K562 (cell line): ENCODE results near the gene HSF2BP. TPM values are rescaled to one million over a fixed set of nuclear protein-coding genes. Genes with fewer than 3 reads are reported as not detected.
A peak's percentile ranks its signal among the peaks of the same experiment; 100 is the strongest.

Experiments used
- ETV5 ChIP-seq: sonication (generic); formaldehyde crosslinking; IDR thresholded peaks from 2 replicates; pipeline ENCODE4 v1.4.0; 2020; ENCODE audit warnings: low read depth, mild to moderate bottlenecking, missing genetic modification reagents
- FOXP1 ChIP-seq: sonication (generic); formaldehyde crosslinking; IDR thresholded peaks from 2 replicates; pipeline ENCODE4 v1.8.0; 2022; ENCODE audit warnings: mild to moderate bottlenecking, missing genetic modification reagents
- GATAD2A ChIP-seq: fragments of 450-650 bp; IDR thresholded peaks from 2 replicates; pipeline ENCODE4 v1.6.1; 2017
- NFRKB ChIP-seq: fragments of 450-650 bp; IDR thresholded peaks from 2 replicates; pipeline ENCODE4 v1.6.1; 2016; ENCODE audit warnings: low read depth
- POLR2H ChIP-seq: IDR thresholded peaks from 2 replicates; pipeline ENCODE4 v1.6.1; 2016; ENCODE audit warnings: missing genetic modification characterization, low read depth, mild to moderate bottlenecking, control low read depth, missing compliant biosample characterization, moderate library complexity
- SMAD3 ChIP-seq: fragments of 450-650 bp; formaldehyde crosslinking; conservative IDR thresholded peaks from 2 replicates; pipeline ENCODE4 v1.4.0; 2020; ENCODE audit warnings: mild to moderate bottlenecking
- TOE1 ChIP-seq, 2 experiments: fragments of 450-650 bp in 1 of 2; sonication (generic) in 1 of 2; formaldehyde crosslinking in 1 of 2; IDR thresholded peaks; 2 replicates each; pipeline versions ENCODE4 v1.7.1 to v1.8.0; 2016 to 2022; ENCODE audit warnings: borderline replicate concordance in 2 of 2, mild to moderate bottlenecking in 2 of 2, antibody characterized with exemption in 1 of 2, inconsistent platforms in 1 of 2, low read depth in 1 of 2, missing genetic modification reagents in 1 of 2, moderate library complexity in 1 of 2
- ZNF347 ChIP-seq: fragments of 450-650 bp; formaldehyde crosslinking; IDR thresholded peaks from 2 replicates; pipeline ENCODE4 v1.4.0; 2020; ENCODE audit warnings: low read depth, mild to moderate bottlenecking, moderate library complexity
- ZNF408 ChIP-seq: fragments of 250-450 bp; sonication (Bioruptor Pico); IDR thresholded peaks from 2 replicates; pipeline ENCODE4 v1.4.0; 2020; ENCODE audit warnings: low read depth, mild to moderate bottlenecking, moderate library complexity
- ZNF740 ChIP-seq, 3 experiments: fragments of 200-800 bp in 1 of 3; sonication (Bioruptor generic) in 1 of 3; sonication (generic) in 1 of 3; formaldehyde crosslinking in 1 of 3; IDR thresholded peaks; 2 replicates each; pipeline versions ENCODE4 v1.6.1 to v1.8.0; 2016 to 2022; ENCODE audit warnings: mild to moderate bottlenecking in 2 of 3, missing compliant biosample characterization in 2 of 3, missing genetic modification characterization in 2 of 3, missing genetic modification reagents in 1 of 3
- polyA plus RNA-seq, 8 experiments: library from polyadenylated mRNA; depleted of rRNA in 4 of 8; stranded (reverse) in 5 of 8; unstranded in 3 of 8; fragments of >200 nt; fragmentation: Nextera tagmentation in 2 of 8; fragmentation: Illumina TruSeq in 1 of 8; extraction: Ambion mirVana in 2 of 8; extraction: Trizol in 1 of 8; gene quantifications; 2 replicates each; pipeline versions ENCODE4 v1.2.1 to v1.2.3, GENCODE V29; 2011 to 2014; ENCODE audit warnings: inconsistent platforms in 1 of 8, missing spikeins in 1 of 8
- total RNA-seq, 7 experiments: library from RNA; depleted of rRNA in 6 of 7; stranded (reverse); fragments of >200 nt in 6 of 7; fragmentation: Illumina TruSeq in 2 of 7; extraction: Trizol in 2 of 7; gene quantifications; 2 replicates each; pipeline versions ENCODE4 v1.2.1 to v1.2.3, GENCODE V29; 2011 to 2021; ENCODE audit warnings: low replicate concordance in 1 of 7
- TF ChIP-seq, protein P1 (sequence below): sonication (generic); formaldehyde crosslinking; IDR thresholded peaks from 2 replicates; pipeline ENCODE4 v1.9.0; 2022; ENCODE audit warnings: mild to moderate bottlenecking, missing genetic modification reagents
- TF ChIP-seq, protein P2 (sequence below): fragments of 450-650 bp; IDR thresholded peaks from 2 replicates; pipeline ENCODE4 v1.6.1; 2017; ENCODE audit warnings: antibody characterized with exemption, mild to moderate bottlenecking
- TF ChIP-seq, protein P3 (sequence below), 2 experiments: fragments of 450-650 bp in 1 of 2; sonication (generic) in 1 of 2; formaldehyde crosslinking in 1 of 2; IDR thresholded peaks in 1 of 2; conservative IDR thresholded peaks in 1 of 2; 2 replicates each; pipeline versions ENCODE4 v1.6.1 to v1.8.1; 2016 to 2023; ENCODE audit warnings: mild to moderate bottlenecking in 2 of 2, moderate library complexity in 2 of 2, inconsistent platforms in 1 of 2, missing genetic modification reagents in 1 of 2
- TF ChIP-seq, protein P4 (sequence below): fragments of 250-450 bp; sonication (Bioruptor Pico); IDR thresholded peaks from 2 replicates; pipeline ENCODE4 v1.5.0; 2020; ENCODE audit warnings: mild to moderate bottlenecking, borderline replicate concordance

Gene HSF2BP
- total and polyA plus RNA-seq, 9 of the 15 experiments (the other 6 are each of a cell fraction or from before 2014, with no cell fraction given): 0.04 to 0.57 (median 0.20) TPM; not detected in 2

- TF ChIP-seq ZNF740 (CRISPR knock-in tag; IDR thresholded peaks at IDR 0.05) (no peak), ZNF740 (tag; IDR thresholded peaks at IDR 0.05) (peak in 1 of 2 experiments; percentile 55; a peak in 1 of 4 replicates), ZNF347 (CRISPR knock-in tag) (no peak), GATAD2A (peak; percentile 82; the same call in 1 of the 2 replicates), SMAD3 (CRISPR knock-in tag) (0 out of 2 replicates have a peak, but pooled peaks have one; percentile 26), ZNF408 (0 out of 2 replicates have a peak, but pooled peaks have one; percentile 31), TOE1 (IDR thresholded peaks at IDR 0.05; ENCODE audit: borderline replicate concordance) (0 out of 2 replicates have a peak, but pooled peaks have one; percentile 38), TOE1 (CRISPR knock-in tag; IDR thresholded peaks at IDR 0.05; ENCODE audit: borderline replicate concordance, low read depth) (peak; percentile 91), ETV5 (CRISPR knock-in tag) (peak; percentile 53; the same call in 1 of the 2 replicates), POLR2H (tag) (no peak), FOXP1 (CRISPR knock-in tag) (peak; percentile 99), NFRKB (peak; percentile 87; the same call in 1 of the 2 replicates)
- TF ChIP-seq, protein P1, sequence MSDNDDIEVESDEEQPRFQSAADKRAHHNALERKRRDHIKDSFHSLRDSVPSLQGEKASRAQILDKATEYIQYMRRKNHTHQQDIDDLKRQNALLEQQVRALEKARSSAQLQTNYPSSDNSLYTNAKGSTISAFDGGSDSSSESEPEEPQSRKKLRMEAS: peak; percentile 99
- TF ChIP-seq, protein P2, sequence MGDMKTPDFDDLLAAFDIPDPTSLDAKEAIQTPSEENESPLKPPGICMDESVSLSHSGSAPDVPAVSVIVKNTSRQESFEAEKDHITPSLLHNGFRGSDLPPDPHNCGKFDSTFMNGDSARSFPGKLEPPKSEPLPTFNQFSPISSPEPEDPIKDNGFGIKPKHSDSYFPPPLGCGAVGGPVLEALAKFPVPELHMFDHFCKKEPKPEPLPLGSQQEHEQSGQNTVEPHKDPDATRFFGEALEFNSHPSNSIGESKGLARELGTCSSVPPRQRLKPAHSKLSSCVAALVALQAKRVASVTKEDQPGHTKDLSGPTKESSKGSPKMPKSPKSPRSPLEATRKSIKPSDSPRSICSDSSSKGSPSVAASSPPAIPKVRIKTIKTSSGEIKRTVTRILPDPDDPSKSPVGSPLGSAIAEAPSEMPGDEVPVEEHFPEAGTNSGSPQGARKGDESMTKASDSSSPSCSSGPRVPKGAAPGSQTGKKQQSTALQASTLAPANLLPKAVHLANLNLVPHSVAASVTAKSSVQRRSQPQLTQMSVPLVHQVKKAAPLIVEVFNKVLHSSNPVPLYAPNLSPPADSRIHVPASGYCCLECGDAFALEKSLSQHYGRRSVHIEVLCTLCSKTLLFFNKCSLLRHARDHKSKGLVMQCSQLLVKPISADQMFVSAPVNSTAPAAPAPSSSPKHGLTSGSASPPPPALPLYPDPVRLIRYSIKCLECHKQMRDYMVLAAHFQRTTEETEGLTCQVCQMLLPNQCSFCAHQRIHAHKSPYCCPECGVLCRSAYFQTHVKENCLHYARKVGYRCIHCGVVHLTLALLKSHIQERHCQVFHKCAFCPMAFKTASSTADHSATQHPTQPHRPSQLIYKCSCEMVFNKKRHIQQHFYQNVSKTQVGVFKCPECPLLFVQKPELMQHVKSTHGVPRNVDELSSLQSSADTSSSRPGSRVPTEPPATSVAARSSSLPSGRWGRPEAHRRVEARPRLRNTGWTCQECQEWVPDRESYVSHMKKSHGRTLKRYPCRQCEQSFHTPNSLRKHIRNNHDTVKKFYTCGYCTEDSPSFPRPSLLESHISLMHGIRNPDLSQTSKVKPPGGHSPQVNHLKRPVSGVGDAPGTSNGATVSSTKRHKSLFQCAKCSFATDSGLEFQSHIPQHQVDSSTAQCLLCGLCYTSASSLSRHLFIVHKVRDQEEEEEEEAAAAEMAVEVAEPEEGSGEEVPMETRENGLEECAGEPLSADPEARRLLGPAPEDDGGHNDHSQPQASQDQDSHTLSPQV: peak; percentile 100
- TF ChIP-seq, protein P3, sequence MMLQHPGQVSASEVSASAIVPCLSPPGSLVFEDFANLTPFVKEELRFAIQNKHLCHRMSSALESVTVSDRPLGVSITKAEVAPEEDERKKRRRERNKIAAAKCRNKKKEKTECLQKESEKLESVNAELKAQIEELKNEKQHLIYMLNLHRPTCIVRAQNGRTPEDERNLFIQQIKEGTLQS (IDR thresholded peaks at IDR 0.05): no peak
- TF ChIP-seq, protein P3 (CRISPR knock-in tag; conservative IDR thresholded peaks at IDR 0.05): 0 out of 2 replicates have a peak, but pooled peaks have one; percentile 50
- TF ChIP-seq, protein P4, sequence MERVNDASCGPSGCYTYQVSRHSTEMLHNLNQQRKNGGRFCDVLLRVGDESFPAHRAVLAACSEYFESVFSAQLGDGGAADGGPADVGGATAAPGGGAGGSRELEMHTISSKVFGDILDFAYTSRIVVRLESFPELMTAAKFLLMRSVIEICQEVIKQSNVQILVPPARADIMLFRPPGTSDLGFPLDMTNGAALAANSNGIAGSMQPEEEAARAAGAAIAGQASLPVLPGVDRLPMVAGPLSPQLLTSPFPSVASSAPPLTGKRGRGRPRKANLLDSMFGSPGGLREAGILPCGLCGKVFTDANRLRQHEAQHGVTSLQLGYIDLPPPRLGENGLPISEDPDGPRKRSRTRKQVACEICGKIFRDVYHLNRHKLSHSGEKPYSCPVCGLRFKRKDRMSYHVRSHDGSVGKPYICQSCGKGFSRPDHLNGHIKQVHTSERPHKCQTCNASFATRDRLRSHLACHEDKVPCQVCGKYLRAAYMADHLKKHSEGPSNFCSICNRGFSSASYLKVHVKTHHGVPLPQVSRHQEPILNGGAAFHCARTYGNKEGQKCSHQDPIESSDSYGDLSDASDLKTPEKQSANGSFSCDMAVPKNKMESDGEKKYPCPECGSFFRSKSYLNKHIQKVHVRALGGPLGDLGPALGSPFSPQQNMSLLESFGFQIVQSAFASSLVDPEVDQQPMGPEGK: no peak
Observed at GRCh38 chr21:43659136-43660000, at the start of gene HSF2BP, which contains the start of gene RRP1B (continued).
